GM19397 (cell line): ENCODE data around the gene PCID2.

Source experiments
- ATAC-seq: cut with Tn5 transposase; IDR thresholded peaks from one replicate; pipeline ENCODE4 v1.9.1; 2021; ENCODE audit warnings: mild to moderate bottlenecking, moderate library complexity; ENCODE audit not compliant: unreplicated experiment

The PCID2 gene

GRCh38 chr13:113135281-113135760, 73.1 kb downstream of the PCID2 start:
- no peak for ATAC-seq

DNA sequence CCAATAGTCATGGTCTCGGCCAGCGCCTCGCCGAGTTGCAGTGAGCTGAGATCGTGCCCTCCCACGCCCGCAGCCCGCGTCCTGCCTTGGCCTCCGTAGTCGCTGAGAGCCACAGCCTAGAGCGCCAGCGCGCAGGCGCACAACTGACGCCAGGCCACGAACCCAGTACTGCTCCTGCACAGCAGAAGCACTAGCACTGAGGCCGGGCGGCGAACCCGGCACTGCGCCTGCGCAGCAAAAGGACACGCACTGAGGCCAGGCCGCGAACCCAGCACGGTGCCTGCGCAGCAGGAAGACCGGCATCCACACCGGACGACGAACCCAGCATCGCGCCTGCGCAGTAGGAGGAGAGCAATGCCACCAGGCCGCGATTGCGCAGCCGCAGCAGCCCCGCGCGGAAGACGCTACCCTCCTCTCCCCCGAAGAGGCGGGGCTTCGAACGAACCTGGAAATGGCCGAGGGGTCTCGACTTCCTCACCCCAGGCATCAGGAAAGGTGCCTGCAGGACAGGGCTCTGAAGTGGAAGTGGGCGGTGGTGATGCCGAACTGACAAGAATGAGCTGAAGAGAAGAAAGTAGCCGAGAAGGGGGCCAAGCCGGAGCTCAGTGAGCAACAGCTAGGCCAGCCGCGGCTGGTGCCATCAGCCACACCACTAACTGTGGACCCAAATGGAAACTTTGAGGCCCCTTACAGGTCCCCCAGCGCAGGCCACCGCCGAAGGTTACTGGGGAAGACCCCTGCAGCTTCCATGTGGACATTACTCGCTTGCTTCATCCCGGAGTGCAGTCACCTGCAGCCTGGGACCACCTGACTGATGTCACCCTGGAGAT, 78.3 kb downstream of the PCID2 start:
- no peak for ATAC-seq

DNA sequence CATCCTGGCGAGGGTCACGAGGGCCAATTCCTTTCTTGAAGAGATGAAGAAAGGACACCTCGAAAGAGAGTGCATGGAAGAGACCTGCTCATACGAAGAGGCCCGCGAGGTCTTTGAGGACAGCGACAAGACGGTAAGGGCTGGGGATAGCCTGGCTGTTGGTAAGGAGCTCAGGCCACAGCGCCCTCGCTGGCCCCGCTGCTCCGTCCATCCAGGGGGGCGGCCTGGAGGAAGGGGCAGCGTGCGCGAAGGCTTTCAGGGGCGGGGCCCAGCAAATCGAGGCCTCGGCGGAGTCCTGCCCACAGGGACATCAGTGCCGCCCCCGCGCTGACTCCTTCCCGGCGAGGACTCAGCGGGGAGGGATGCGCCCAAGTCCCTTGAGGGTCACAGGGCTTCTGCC, 79.0 kb downstream of the PCID2 start:
- no peak for ATAC-seq
